Endothelial cell of umbilical vein (primary cell): Measurements from ENCODE around the gene ZNF438. TPM values are rescaled to one million over a fixed set of nuclear protein-coding genes. Genes with fewer than 3 reads are reported as not detected.
A peak's percentile ranks its signal among the peaks of the same experiment; 100 is the strongest.

Source experiments
- BruUV-seq: library from RNA; stranded (reverse); fragments of 400-500 nt; replicated peaks from 2 replicates; lab custom pipeline; 2021; lab: Mats Ljungman, UMichigan
- CTCF ChIA-PET: fragments of 300-600, 350-600 bp; sonication (Branson Sonifier 250); formaldehyde crosslinking; loops from one replicate; lab custom pipeline; 2021; ENCODE audit warnings: antibody characterized with exemption, inconsistent platforms; lab: Charles Lee
- POLR2A ChIA-PET: fragments of 300-600, 350-600 bp; sonication (Branson Sonifier 250); formaldehyde crosslinking; loops from one replicate; lab custom pipeline; 2021; ENCODE audit warnings: antibody characterized with exemption, inconsistent platforms; lab: Charles Lee
- DNase-seq: peaks from one replicate; pipeline ENCODE4 v3.0.0-alpha.2; 2011; ENCODE audit warnings: low read depth, low spot score
- FAIRE-seq: peaks from 2 replicates; lab custom pipeline; 2011; peaks lifted over from hg19 to GRCh38; lab: Jason Lieb, UNC
- H2AFZ ChIP-seq: 2 replicates; pipeline ENCODE4 v1.6.0; 2012; ENCODE audit warnings: low read depth, low read length, control low read depth, inconsistent platforms
- H3K27ac ChIP-seq: 2 replicates; pipeline ENCODE4 v1.5.1; 2011; ENCODE audit warnings: low read depth, mild to moderate bottlenecking, control low read depth, low read length, moderate library complexity; ENCODE audit not compliant: insufficient read depth
- H3K27me3 ChIP-seq, 2 experiments: 2 replicates each; pipeline versions ENCODE4 v1.6.0 to v1.6.1; 2011; ENCODE audit warnings: low read length in 2 of 2, mixed read lengths in 1 of 2; ENCODE audit not compliant: control insufficient read depth in 2 of 2, insufficient read depth in 2 of 2
- H3K36me3 ChIP-seq, 2 experiments: 2 replicates in 1 of 2; 3 replicates in 1 of 2; pipeline ENCODE4 v1.5.1; 2011; ENCODE audit warnings: low read length in 2 of 2, mild to moderate bottlenecking in 1 of 2, moderate library complexity in 1 of 2; ENCODE audit not compliant: control insufficient read depth in 2 of 2, insufficient read depth in 2 of 2; ENCODE audit errors: extremely low read depth in 1 of 2
- H3K4me1 ChIP-seq: 3 replicates; pipeline ENCODE4 v1.5.1; 2011; ENCODE audit warnings: mild to moderate bottlenecking, low read length; ENCODE audit not compliant: control insufficient read depth, insufficient read depth; ENCODE audit errors: extremely low read depth
- H3K4me2 ChIP-seq: 2 replicates; pipeline ENCODE4 v1.6.1; 2011; ENCODE audit warnings: low read length, control low read depth, mixed read lengths; ENCODE audit not compliant: insufficient read depth
- H3K4me3 ChIP-seq, 3 experiments: fragments of 200-600 bp in 1 of 3; sonication (generic), shearing (Covaris generic) in 1 of 3; replicated peaks in 1 of 3; 2 replicates each; pipeline ENCODE4 v1.5.1; 2011 to 2016; ENCODE audit warnings: control low read depth in 3 of 3, low read length in 3 of 3, mild to moderate bottlenecking in 2 of 3, inconsistent platforms in 1 of 3, low read depth in 1 of 3, moderate library complexity in 1 of 3; ENCODE audit not compliant: insufficient read depth in 1 of 3
- H3K79me2 ChIP-seq: 2 replicates; pipeline ENCODE4 v1.6.0; 2012; ENCODE audit warnings: low read length, inconsistent platforms; ENCODE audit not compliant: control insufficient read depth, insufficient read depth
- H3K9ac ChIP-seq: replicated peaks from 2 replicates; pipeline ENCODE3; 2011; ENCODE audit warnings: low read length, control low read depth; ENCODE audit not compliant: insufficient read depth; ENCODE audit errors: extremely low read depth
- H3K9me1 ChIP-seq: replicated peaks from 3 replicates; pipeline ENCODE4 v1.6.0; 2011; ENCODE audit warnings: mild to moderate bottlenecking, low read length; ENCODE audit not compliant: control insufficient read depth, insufficient read depth; ENCODE audit errors: extremely low read depth
- H3K9me3 ChIP-seq: replicated peaks from 2 replicates; pipeline ENCODE4 v1.5.1; 2012; ENCODE audit warnings: low read length, inconsistent platforms; ENCODE audit not compliant: control insufficient read depth, insufficient read depth
- H4K20me1 ChIP-seq: replicated peaks from 2 replicates; pipeline ENCODE3; 2011; ENCODE audit warnings: mild to moderate bottlenecking, low read length; ENCODE audit not compliant: control insufficient read depth, insufficient read depth; ENCODE audit errors: extremely low read depth
- CTCF ChIP-seq, 2 donors: IDR thresholded peaks; 1 replicate in 1 of 2; 2 replicates in 1 of 2; pipeline ENCODE4 v1.5.1; 2011; ENCODE audit warnings: low read length in 2 of 2, mild to moderate bottlenecking in 2 of 2, moderate library complexity in 2 of 2, control low read depth in 1 of 2, inconsistent platforms in 1 of 2, low read depth in 1 of 2; ENCODE audit not compliant: insufficient read depth in 1 of 2; ENCODE audit errors: extremely low read depth in 1 of 2
- EZH2 ChIP-seq: IDR thresholded peaks from 2 replicates; pipeline ENCODE4 v1.6.1; 2012; ENCODE audit warnings: borderline replicate concordance, low read depth, mild to moderate bottlenecking, moderate library complexity, low read length, inconsistent platforms; ENCODE audit not compliant: severe bottlenecking
- FOS ChIP-seq: IDR thresholded peaks from 2 replicates; pipeline ENCODE4 v1.6.1; 2011; ENCODE audit warnings: mild to moderate bottlenecking, low read length, moderate library complexity, borderline replicate concordance; ENCODE audit not compliant: insufficient read depth
- GATA2 ChIP-seq: IDR thresholded peaks from 2 replicates; pipeline ENCODE4 v1.7.0; 2011; ENCODE audit warnings: low read depth, mild to moderate bottlenecking, moderate library complexity, mixed read lengths, low read length; ENCODE audit not compliant: insufficient read length, insufficient read depth
- JUN ChIP-seq: IDR thresholded peaks from 2 replicates; pipeline ENCODE4 v1.6.1; 2011; ENCODE audit warnings: borderline replicate concordance, low read depth; ENCODE audit not compliant: insufficient read length, insufficient read depth
- MAX ChIP-seq: IDR thresholded peaks from 2 replicates; pipeline ENCODE4 v1.6.1; 2011; ENCODE audit not compliant: insufficient read depth, insufficient read length
- POLR2A ChIP-seq: IDR thresholded peaks from 2 replicates; pipeline ENCODE4 v1.6.1; 2012; ENCODE audit warnings: low read depth, mild to moderate bottlenecking, control low read depth, low read length
- POLR2AphosphoS5 ChIP-seq: IDR thresholded peaks from 2 replicates; pipeline ENCODE4 v1.6.1; 2012; ENCODE audit warnings: low read depth, mild to moderate bottlenecking, control low read depth, low read length, moderate library complexity; ENCODE audit not compliant: insufficient read depth
- dilution Hi-C: fragments of 300-500 bp; cut with MboI; formaldehyde crosslinking; loops from one replicate; pipeline ENCODE4 v1.15.0; 2019; ENCODE audit warnings: low sequenced_read_pairs; ENCODE audit not compliant: extremely low pct_ligation_motif_present
- intact Hi-C: fragments of 100-400 bp; cut with micrococcal nuclease; formaldehyde crosslinking; loops from one replicate; pipeline ENCODE4 v1.10.0; 2022
- polyA plus RNA-seq, 4 experiments: library from polyadenylated mRNA; depleted of rRNA in 3 of 4; stranded (reverse) in 3 of 4; unstranded in 1 of 4; fragments of >200 nt; gene quantifications; 2 replicates each; pipeline versions ENCODE4 v1.2.1 to v1.2.3, GENCODE V29; 2011 to 2012; ENCODE audit warnings: missing spikeins in 1 of 4
- total RNA-seq: library from RNA; stranded (reverse); gene quantifications from 2 replicates; pipeline ENCODE4 v1.2.3, GENCODE V29; 2021

The ZNF438 gene
- total and polyA plus RNA-seq, 2 donors (not counting 3 experiments of a cell fraction or from before 2014, with no cell fraction given), result 7.2 to 15.1 TPM

GRCh38 chr10:30861221-30861620 lies 170.4 kb downstream of the ZNF438 start:
- H3K4me2 ChIP-seq, result no peak overlapping the region
- FAIRE-seq (no peak), DNase-seq (no peak)
- ChIA-PET CTCF (no interaction called here), POLR2A (no interaction called here)
- no peak overlapping the region for H2AFZ ChIP-seq
- H3K79me2 ChIP-seq, result no peaks in the 10 kb centered on the region
- H3K9me1 ChIP-seq, result no peaks in the 10 kb centered on the region
- TF ChIP-seq MAX, result no peak
- no peak overlapping the region for H3K9ac ChIP-seq
- peaks cover 45% of the 10 kb centered on the region for H3K4me1 ChIP-seq
- no TSS peak for BruUV-seq
- no peaks in the 10 kb centered on the region for H3K36me3 ChIP-seq
- H4K20me1 ChIP-seq, result no peaks in the 10 kb centered on the region
- no peak overlapping the region for H3K27ac ChIP-seq
- dilution Hi-C loops (no loop called here), intact Hi-C loops (no loop called here)
- no peaks in the 10 kb centered on the region for H3K27me3 ChIP-seq
- no peak overlapping the region for H3K4me3 ChIP-seq
- no peaks in the 10 kb centered on the region for H3K9me3 ChIP-seq

- H3K4me1 ChIP-seq, result peaks cover 63% of the 10 kb centered on the region
- BruUV-seq, result no TSS peak
- no peak for TF ChIP-seq CTCF (IDR thresholded peaks at IDR 0.05; ENCODE audit: extremely low read depth in 1 of 2, insufficient read depth in 1 of 2, low read depth in 1 of 2, low read length in 2 of 2)
- peak; percentile 74 for TF ChIP-seq JUN
- peak; percentile 44 for TF ChIP-seq MAX
- peak; percentile 63 for TF ChIP-seq GATA2
- TF ChIP-seq POLR2A, result peak; percentile 54
- TF ChIP-seq POLR2AphosphoS5, result peak; percentile 55
- no peak for TF ChIP-seq EZH2
- TF ChIP-seq FOS, result peak; percentile 73
- peak overlapping the region; percentile 56 for H3K9ac ChIP-seq
- dilution Hi-C loops (no loop called here), intact Hi-C loops (loop anchor here (1.0 to 5.0 kb wide), 11 partner anchors 38 to 838 kb away; partner anchors contain the start of gene ZEB1)
- H3K36me3 ChIP-seq, result no peaks in the 10 kb centered on the region
- H4K20me1 ChIP-seq, result no peaks in the 10 kb centered on the region
- DNase-seq (peak; percentile 91), FAIRE-seq (peak; percentile 82)
- H2AFZ ChIP-seq, result no peak overlapping the region
- no peaks in the 10 kb centered on the region for H3K9me1 ChIP-seq
- peak overlapping the region; percentile 43 for H3K4me2 ChIP-seq
- no peak overlapping the region for H3K4me3 ChIP-seq
- no peaks in the 10 kb centered on the region for H3K9me3 ChIP-seq
- no peaks in the 10 kb centered on the region for H3K79me2 ChIP-seq
- peak overlapping the region; percentile 97 for H3K27ac ChIP-seq
- no peaks in the 10 kb centered on the region for H3K27me3 ChIP-seq
- ChIA-PET POLR2A (interaction anchor here (0.7 to 0.9 kb wide), 2 partner anchors 45 to 46 kb away, joined by 3 to 5 read pairs; no protein-coding TSS in a partner anchor), CTCF (interaction anchor here (1.0 to 3.5 kb wide), 4 partner anchors 11 to 633 kb away, joined by 3 to 18 read pairs (median 6); no protein-coding TSS in a partner anchor)
These were observed 173.2 kb downstream of the ZNF438 start for GRCh38 chr10:30858499-30858898.
